ENCODE results near the gene KEL. TPM values are rescaled to one million over a fixed set of nuclear protein-coding genes. Genes with fewer than 3 reads are reported as not detected.
A peak's percentile ranks its signal among the peaks of the same experiment; 100 is the strongest.

Gene KEL
- total and polyA plus RNA-seq, 8 donors, result 0.23 to 3.1 (median 0.31) TPM; not detected in 3

GRCh38 chr7:142898377-142899170, 63.6 kb downstream of the KEL start:
- no peaks in the 10 kb centered on the region for H3K27me3 ChIP-seq
- no peaks in the 10 kb centered on the region for H3K9me3 ChIP-seq
- TF ChIP-seq CTCF (IDR thresholded peaks at IDR 0.05), result no peak
- ATAC-seq (peak; percentile 34 to 90 (median 70)), FAIRE-seq (no peak), DNase-seq (peak in 2 of 6 donors; percentile 29 to 37)
- intact Hi-C loops (cut with DNase I), result no loop called here
- H3K4me1 ChIP-seq, result peaks cover 0 to 4% (median 0%) of the 10 kb centered on the region in 3 donors
- no peak overlapping the region for H3K4me3 ChIP-seq
- H3K36me3 ChIP-seq, result no peaks in the 10 kb centered on the region
- H3K27ac ChIP-seq, result no peak overlapping the region
- WGBS, 2 donors, result 56 to 57% methylated on average over 2 to 3 of the region's 3 CpGs

- H3K9me3 ChIP-seq, result no peaks in the 10 kb centered on the region
- TF ChIP-seq CTCF (IDR thresholded peaks at IDR 0.05), result no peak
- ATAC-seq (no peak), DNase-seq (no peak), FAIRE-seq (no peak)
- peaks cover 0 to 4% (median 0%) of the 10 kb centered on the region in 3 donors for H3K4me1 ChIP-seq
- no peaks in the 10 kb centered on the region for H3K27me3 ChIP-seq
- H3K27ac ChIP-seq, result no peak overlapping the region
- WGBS, 2 donors, result 84 to 89% methylated on average over 7 of the region's 7 CpGs
- intact Hi-C loops (cut with DNase I), result no loop called here
- no peaks in the 10 kb centered on the region for H3K36me3 ChIP-seq
- H3K4me3 ChIP-seq, result no peak overlapping the region
Measured at GRCh38 chr7:142897691-142898090, 64.5 kb downstream of the KEL start.

GRCh38 chr7:142896741-142897379, 65.3 kb downstream of the KEL start:
- intact Hi-C loops (cut with DNase I), result no loop called here

GRCh38 chr7:142896151-142896550, 66.0 kb downstream of the KEL start:
- peaks cover 0 to 4% (median 0%) of the 10 kb centered on the region in 3 donors for H3K4me1 ChIP-seq
- intact Hi-C loops (cut with DNase I), result no loop called here
- H3K9me3 ChIP-seq, result no peaks in the 10 kb centered on the region
- no peaks in the 10 kb centered on the region for H3K36me3 ChIP-seq
- DNase-seq (no peak), FAIRE-seq (no peak), ATAC-seq (no peak)
- no peak for TF ChIP-seq CTCF (IDR thresholded peaks at IDR 0.05)
- no peak overlapping the region for H3K27ac ChIP-seq
- WGBS, 2 donors, result 93 to 96% methylated on average over 3 of the region's 3 CpGs
- no peaks in the 10 kb centered on the region for H3K27me3 ChIP-seq
- no peak overlapping the region for H3K4me3 ChIP-seq

More at GRCh38 chr7:142896741-142897379, 65.3 kb downstream of the KEL start:
- no peak overlapping the region for H3K4me3 ChIP-seq
- 75 to 97% methylated on average over 3 of the region's 3 CpGs for WGBS, 2 donors
- peaks cover 0 to 4% (median 0%) of the 10 kb centered on the region in 3 donors for H3K4me1 ChIP-seq
- no peaks in the 10 kb centered on the region for H3K27me3 ChIP-seq
- no peak for DNase-seq
- TF ChIP-seq CTCF (IDR thresholded peaks at IDR 0.05), result no peak
- H3K27ac ChIP-seq, result no peak overlapping the region
- ATAC-seq, result no peak
- FAIRE-seq, result no peak
- H3K36me3 ChIP-seq, result no peaks in the 10 kb centered on the region
- no peaks in the 10 kb centered on the region for H3K9me3 ChIP-seq

Measured in pancreas (tissue), 10 donors.